ENCODE results near the gene AKR1C8.

DNA sequence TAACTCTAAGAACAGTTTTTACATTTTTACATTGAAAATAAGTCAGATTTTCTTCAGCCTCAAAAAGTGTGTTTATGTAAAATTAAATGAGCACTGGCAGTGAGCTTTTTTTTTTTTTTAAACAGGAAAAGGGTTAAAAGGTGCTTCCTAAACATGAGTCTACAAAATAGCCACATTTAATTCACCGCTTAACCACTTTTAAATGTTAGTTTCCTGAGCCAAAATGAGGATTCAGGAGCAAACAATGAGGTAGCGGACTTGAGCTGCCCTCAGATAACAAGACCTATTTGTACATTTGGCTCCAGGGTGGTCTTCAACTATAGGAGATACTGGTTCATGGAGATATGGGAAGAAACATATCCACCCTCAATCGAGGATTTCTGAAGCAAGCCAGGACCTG is 67.9 kb downstream of the AKR1C8 start:
- TF ChIP-seq, protein P1, sequence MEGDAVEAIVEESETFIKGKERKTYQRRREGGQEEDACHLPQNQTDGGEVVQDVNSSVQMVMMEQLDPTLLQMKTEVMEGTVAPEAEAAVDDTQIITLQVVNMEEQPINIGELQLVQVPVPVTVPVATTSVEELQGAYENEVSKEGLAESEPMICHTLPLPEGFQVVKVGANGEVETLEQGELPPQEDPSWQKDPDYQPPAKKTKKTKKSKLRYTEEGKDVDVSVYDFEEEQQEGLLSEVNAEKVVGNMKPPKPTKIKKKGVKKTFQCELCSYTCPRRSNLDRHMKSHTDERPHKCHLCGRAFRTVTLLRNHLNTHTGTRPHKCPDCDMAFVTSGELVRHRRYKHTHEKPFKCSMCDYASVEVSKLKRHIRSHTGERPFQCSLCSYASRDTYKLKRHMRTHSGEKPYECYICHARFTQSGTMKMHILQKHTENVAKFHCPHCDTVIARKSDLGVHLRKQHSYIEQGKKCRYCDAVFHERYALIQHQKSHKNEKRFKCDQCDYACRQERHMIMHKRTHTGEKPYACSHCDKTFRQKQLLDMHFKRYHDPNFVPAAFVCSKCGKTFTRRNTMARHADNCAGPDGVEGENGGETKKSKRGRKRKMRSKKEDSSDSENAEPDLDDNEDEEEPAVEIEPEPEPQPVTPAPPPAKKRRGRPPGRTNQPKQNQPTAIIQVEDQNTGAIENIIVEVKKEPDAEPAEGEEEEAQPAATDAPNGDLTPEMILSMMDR (IDR thresholded peaks at IDR 0.05 in 2 of 3, conservative IDR thresholded peaks at IDR 0.05 in 1 of 3; ENCODE audit: borderline replicate concordance in 1 of 3, insufficient read depth in 1 of 3, low read depth in 2 of 3, low read length in 2 of 3): no peak
- TF ChIP-seq POLR2A (IDR thresholded peaks at IDR 0.05; ENCODE audit: borderline replicate concordance, extremely low read depth, insufficient read depth, insufficient read length): no peak
- TF ChIP-seq POLR2AphosphoS5 (IDR thresholded peaks at IDR 0.05; ENCODE audit: low read depth, low read length): no peak
- TF ChIP-seq EZH2 (IDR thresholded peaks at IDR 0.05): no peak
- TF ChIP-seq EZH2phosphoT487 (IDR thresholded peaks at IDR 0.05; ENCODE audit: borderline replicate concordance): no peak
- no peak for TF ChIP-seq ZNF274 (IDR thresholded peaks at IDR 0.05; ENCODE audit: low read depth, low read length)
- no peak for TF ChIP-seq SRF (IDR thresholded peaks at IDR 0.05; ENCODE audit: low read depth)

Measured in HCT116 (cell line).